SK-N-MC (cell line): ENCODE data around the gene CHN1.

Experiments used
- EZH2 ChIP-seq: fragments of 200-600 bp; sonication (generic); IDR thresholded peaks from one replicate; pipeline ENCODE4 v1.6.1; 2017; ENCODE audit warnings: antibody characterized with exemption
- FOXP2 ChIP-seq: optimal IDR thresholded peaks from 2 replicates; pipeline ENCODE3; 2011; ENCODE audit warnings: mild to moderate bottlenecking, moderate library complexity; ENCODE audit not compliant: insufficient read depth; ENCODE audit errors: extremely low read length, control extremely low read depth
- POLR2AphosphoS5 ChIP-seq: IDR thresholded peaks from 2 replicates; pipeline ENCODE4 v1.6.1; 2012; ENCODE audit warnings: mild to moderate bottlenecking, low read depth, low read length, borderline replicate concordance

DNA sequence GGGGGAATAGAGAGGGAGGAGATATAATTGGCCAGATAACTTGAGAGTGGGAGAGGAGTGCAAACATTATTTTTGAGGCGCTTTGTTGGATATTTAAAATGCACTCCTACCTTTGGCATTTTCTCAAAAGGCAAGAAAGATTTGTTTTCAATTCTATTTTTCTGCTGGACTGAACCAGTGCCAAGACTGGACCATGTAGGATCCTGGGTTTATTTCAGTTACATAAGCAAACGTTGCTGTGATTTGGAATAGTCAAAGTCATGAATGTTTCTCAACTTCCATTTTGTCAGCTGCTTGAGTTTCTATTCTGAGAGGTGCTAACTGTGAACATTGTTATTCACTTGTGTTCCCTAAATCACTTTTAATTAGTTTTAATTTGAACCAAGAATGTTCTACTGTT, 232.0 kb downstream of the CHN1 start:
- TF ChIP-seq EZH2: no peak
- no peak for TF ChIP-seq POLR2AphosphoS5
- no peak for TF ChIP-seq FOXP2
